ENCODE results near the gene DOCK8. TPM values are rescaled to one million over a fixed set of nuclear protein-coding genes. Genes with fewer than 3 reads are reported as not detected.
"Not testable (repeated sequence)": the region's sequence is repeated elsewhere in the genome, so short reads cannot be mapped to it uniquely, and the experiment has no call there.

The DOCK8 gene
- total and polyA plus RNA-seq, 4 experiments from 2014 or later: 31.0 to 315 (median 200) TPM

GRCh38 chr9:224582-225520, 10.2 kb downstream of the DOCK8 start:
- Mint-ChIP-seq H3K9me3 (no peaks in the 10 kb centered on the region), H3K27me3 (no peaks in the 10 kb centered on the region), H3K4me1 (peaks cover 16 to 33% (median 23%) of the 10 kb centered on the region in 4 donors), H3K4me3 (peak overlapping the region in 3 of 8 donors; percentile 18 to 37 (median 31)), H3K27ac (peak overlapping the region in 2 of 7 donors; percentile 4 to 20), H3K36me3 (no peaks in the 10 kb centered on the region)
- Histone ChIP-seq H3K9me3 (ENCODE audit: control insufficient read depth in 1 of 2, low read length in 2 of 2) (no peaks in the 10 kb centered on the region), H3K4me3 (ENCODE audit: low read length in 2 of 2) (no peak overlapping the region), H3K27me3 (ENCODE audit: insufficient read depth, low read length) (no peaks in the 10 kb centered on the region), H3K36me3 (ENCODE audit: insufficient read depth, low read length) (no peaks in the 10 kb centered on the region), H3K4me1 (ENCODE audit: insufficient read depth, low read length) (peaks cover 33% of the 10 kb centered on the region), H3K27ac (ENCODE audit: low read depth, low read length) (no peak overlapping the region)
- intact Hi-C loops (cut with micrococcal nuclease): no loop called here
- POLR2A ChIA-PET (ENCODE audit: partially characterized antibody): interaction anchor here (1.1 to 2.1 kb wide), 3 partner anchors 9 to 53 kb away, joined by 3 to 10 read pairs (median 3); no protein-coding TSS in a partner anchor
- no peak for DNase-seq
- CTCF ChIA-PET (ENCODE audit: partially characterized antibody): no interaction called here

- H3K9me3 Mint-ChIP-seq: peaks cover 0 to 2% (median 0%) of the 10 kb centered on the region in 8 donors
- ChIA-PET CTCF (ENCODE audit: partially characterized antibody) (no interaction called here), POLR2A (ENCODE audit: partially characterized antibody) (no interaction called here)
- H3K4me3 ChIP-seq (ENCODE audit: low read length in 2 of 2): no peak overlapping the region
- H3K27ac Mint-ChIP-seq: peak overlapping the region in 4 of 7 donors; percentile 26 to 81 (median 63)
- intact Hi-C loops (cut with micrococcal nuclease): no loop called here
- DNase-seq: no peak
- H3K27me3 ChIP-seq (ENCODE audit: insufficient read depth, low read length): no peaks in the 10 kb centered on the region
- peaks cover 19% of the 10 kb centered on the region for H3K4me1 ChIP-seq (ENCODE audit: insufficient read depth, low read length)
- H3K4me1 Mint-ChIP-seq: peaks cover 5 to 11% (median 8%) of the 10 kb centered on the region in 4 donors
- H3K4me3 Mint-ChIP-seq: no peak overlapping the region
- no peaks in the 10 kb centered on the region for H3K36me3 Mint-ChIP-seq
- H3K9me3 ChIP-seq (ENCODE audit: control insufficient read depth in 1 of 2, low read length in 2 of 2): no peaks in the 10 kb centered on the region
- H3K27me3 Mint-ChIP-seq: no peaks in the 10 kb centered on the region
- no peak overlapping the region for H3K27ac ChIP-seq (ENCODE audit: low read depth, low read length)
- no peaks in the 10 kb centered on the region for H3K36me3 ChIP-seq (ENCODE audit: insufficient read depth, low read length)
Measured at GRCh38 chr9:227860-228259, 13.2 kb downstream of the DOCK8 start.

GRCh38 chr9:228929-229695, 14.4 kb downstream of the DOCK8 start:
- H3K4me3 ChIP-seq (ENCODE audit: low read length in 2 of 2): no peak overlapping the region
- CTCF ChIA-PET (ENCODE audit: partially characterized antibody): interaction anchor here (1.0 kb wide), 1 partner anchor 49 kb away, joined by 3 read pairs; no protein-coding TSS in a partner anchor
- peaks cover 1 to 4% of the 10 kb centered on the region in 2 donors for H3K36me3 Mint-ChIP-seq

GRCh38 chr9:231625-232024, 17.0 kb downstream of the DOCK8 start:
- H3K36me3 ChIP-seq (ENCODE audit: insufficient read depth, low read length); H3K27ac Mint-ChIP-seq; CTCF ChIA-PET (ENCODE audit: partially characterized antibody); DNase-seq; H3K4me3 ChIP-seq (ENCODE audit: low read length in 2 of 2); H3K36me3 Mint-ChIP-seq; H3K4me3 Mint-ChIP-seq; H3K27me3 ChIP-seq (ENCODE audit: insufficient read depth, low read length); H3K4me1 ChIP-seq (ENCODE audit: insufficient read depth, low read length); POLR2A ChIA-PET (ENCODE audit: partially characterized antibody); H3K27me3 Mint-ChIP-seq; intact Hi-C loops (cut with micrococcal nuclease); H3K9me3 ChIP-seq (ENCODE audit: control insufficient read depth in 1 of 2, low read length in 2 of 2); H3K27ac ChIP-seq (ENCODE audit: low read depth, low read length): not testable (repeated sequence)
- Mint-ChIP-seq H3K9me3 (peaks cover 0 to 19% (median 9%) of the 10 kb centered on the region in 8 donors), H3K4me1 (peaks cover 2 to 13% (median 5%) of the 10 kb centered on the region in 4 donors)

More at GRCh38 chr9:228929-229695, 14.4 kb downstream of the DOCK8 start:
- Mint-ChIP-seq H3K27ac (peak overlapping the region in 2 of 7 donors; percentile 15 to 19), H3K9me3 (peaks cover 0 to 6% (median 4%) of the 10 kb centered on the region in 8 donors), H3K27me3 (no peaks in the 10 kb centered on the region), H3K4me3 (no peak overlapping the region), H3K4me1 (peaks cover 0 to 6% (median 4%) of the 10 kb centered on the region in 4 donors)
- intact Hi-C loops (cut with micrococcal nuclease): no loop called here
- POLR2A ChIA-PET (ENCODE audit: partially characterized antibody): interaction anchor here (1.0 kb wide), 1 partner anchor 14 kb away, joined by 4 read pairs; the partner anchor contains the start of gene DOCK8
- no peaks in the 10 kb centered on the region for H3K9me3 ChIP-seq (ENCODE audit: control insufficient read depth in 1 of 2, low read length in 2 of 2)
- no peaks in the 10 kb centered on the region for H3K27me3 ChIP-seq (ENCODE audit: insufficient read depth, low read length)
- DNase-seq: no peak
- H3K36me3 ChIP-seq (ENCODE audit: insufficient read depth, low read length): no peaks in the 10 kb centered on the region
- H3K4me1 ChIP-seq (ENCODE audit: insufficient read depth, low read length): peaks cover 8% of the 10 kb centered on the region
- H3K27ac ChIP-seq (ENCODE audit: low read depth, low read length): no peak overlapping the region

- H3K4me3 Mint-ChIP-seq; H3K27ac Mint-ChIP-seq; POLR2A ChIA-PET (ENCODE audit: partially characterized antibody); H3K36me3 ChIP-seq (ENCODE audit: insufficient read depth, low read length); DNase-seq; H3K27ac ChIP-seq (ENCODE audit: low read depth, low read length); H3K27me3 Mint-ChIP-seq; CTCF ChIA-PET (ENCODE audit: partially characterized antibody); H3K9me3 ChIP-seq (ENCODE audit: control insufficient read depth in 1 of 2, low read length in 2 of 2); H3K27me3 ChIP-seq (ENCODE audit: insufficient read depth, low read length); intact Hi-C loops (cut with micrococcal nuclease); H3K4me3 ChIP-seq (ENCODE audit: low read length in 2 of 2): not testable (repeated sequence)
- Mint-ChIP-seq H3K36me3 (peaks cover 13% of the 10 kb centered on the region in 2 donors), H3K9me3 (peaks cover 0 to 20% (median 13%) of the 10 kb centered on the region in 8 donors), H3K4me1 (peaks cover 11 to 25% (median 19%) of the 10 kb centered on the region in 4 donors)
- peaks cover 23% of the 10 kb centered on the region for H3K4me1 ChIP-seq (ENCODE audit: insufficient read depth, low read length)
Measured at GRCh38 chr9:233708-234107, 19.0 kb downstream of the DOCK8 start.

- Histone ChIP-seq H3K36me3 (ENCODE audit: insufficient read depth, low read length) (no peaks in the 10 kb centered on the region), H3K4me1 (ENCODE audit: insufficient read depth, low read length) (peaks cover 29% of the 10 kb centered on the region), H3K27me3 (ENCODE audit: insufficient read depth, low read length) (no peaks in the 10 kb centered on the region), H3K27ac (ENCODE audit: low read depth, low read length) (no peak overlapping the region), H3K4me3 (ENCODE audit: low read length in 2 of 2) (no peak overlapping the region), H3K9me3 (ENCODE audit: control insufficient read depth in 1 of 2, low read length in 2 of 2) (no peaks in the 10 kb centered on the region)
- Mint-ChIP-seq H3K4me3 (peak overlapping the region in 7 of 8 donors; percentile 2 to 70 (median 41)), H3K36me3 (peaks cover 13% of the 10 kb centered on the region in 2 donors), H3K4me1 (peaks cover 14 to 42% (median 24%) of the 10 kb centered on the region in 4 donors), H3K27me3 (no peaks in the 10 kb centered on the region), H3K9me3 (peaks cover 0 to 20% (median 13%) of the 10 kb centered on the region in 8 donors), H3K27ac (peak overlapping the region in 3 of 7 donors; percentile 25 to 62 (median 48))
- intact Hi-C loops (cut with micrococcal nuclease): no loop called here
- CTCF ChIA-PET (ENCODE audit: partially characterized antibody): interaction anchor here (0.6 to 1.1 kb wide), 4 partner anchors 11 to 22 kb away, joined by 3 to 5 read pairs (median 3); partner anchors contain the start of gene DOCK8
- POLR2A ChIA-PET (ENCODE audit: partially characterized antibody): interaction anchor here (0.7 to 3.0 kb wide), 2 partner anchors 35 kb away, joined by 3 to 10 read pairs; no protein-coding TSS in a partner anchor
- DNase-seq: no peak
Measured at GRCh38 chr9:237141-237857, 22.6 kb downstream of the DOCK8 start.

All from CD4-positive, alpha-beta memory T cell (primary cell).